ENCODE results near the gene SLAMF1. TPM values are rescaled to one million over a fixed set of nuclear protein-coding genes. Genes with fewer than 3 reads are reported as not detected.

SLAMF1 gene
- total and polyA plus RNA-seq, 4 experiments from 2014 or later: 21.4 to 62.5 (median 59.9) TPM

DNA sequence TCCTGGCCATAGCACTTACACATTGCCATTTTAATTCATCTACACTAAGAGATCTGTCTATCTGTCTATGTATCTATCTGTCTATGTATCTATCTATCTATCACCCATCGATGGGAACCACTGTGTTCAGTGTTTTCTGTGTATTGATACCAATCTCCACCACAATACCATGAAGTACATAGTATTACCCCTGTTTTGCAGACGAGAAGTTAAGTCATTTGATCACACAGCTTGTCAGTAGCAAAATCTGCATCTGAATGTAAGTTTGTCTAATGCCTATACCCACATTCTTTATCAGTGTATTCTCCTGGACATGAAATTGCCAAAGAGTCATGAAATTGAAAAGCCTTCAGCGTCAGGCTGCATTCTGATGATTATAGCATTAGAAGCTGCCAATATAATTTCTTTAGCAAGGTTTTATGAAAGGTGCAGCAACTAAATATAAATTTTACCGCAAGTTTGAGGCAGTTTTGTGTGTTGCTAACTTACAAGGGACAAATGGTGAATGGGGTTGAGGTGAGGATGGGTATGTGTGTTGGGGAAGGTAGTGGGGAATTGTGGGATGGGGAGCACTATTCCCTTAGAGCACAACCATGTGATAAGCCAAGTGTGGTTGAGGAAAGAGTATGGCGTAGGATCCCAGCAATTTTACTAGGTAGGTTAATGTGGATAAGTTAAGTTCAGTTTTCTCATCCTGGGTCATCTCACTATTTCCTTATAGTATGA, 24.2 kb downstream of the SLAMF1 start:
- POLR2A ChIA-PET (ENCODE audit: partially characterized antibody): interaction anchor here (0.7 to 10.1 kb wide), 19 partner anchors 8 to 214 kb away, joined by 3 to 126 read pairs (median 4); partner anchors contain the start of gene SLAMF1
- no peaks in the 10 kb centered on the region for H3K27me3 ChIP-seq (ENCODE audit: insufficient read depth, low read length)
- H3K9me3 ChIP-seq (ENCODE audit: control insufficient read depth in 1 of 2, low read length in 2 of 2): no peaks in the 10 kb centered on the region
- peaks cover 95% of the 10 kb centered on the region for H3K4me1 ChIP-seq (ENCODE audit: insufficient read depth, low read length)
- CTCF ChIA-PET (ENCODE audit: partially characterized antibody): interaction anchor here (1.2 to 9.4 kb wide), 7 partner anchors 12 to 146 kb away, joined by 3 to 139 read pairs (median 4); partner anchors contain the start of gene CD48
- peaks cover 14% of the 10 kb centered on the region for H3K36me3 ChIP-seq (ENCODE audit: insufficient read depth, low read length)
- Mint-ChIP-seq H3K4me3 (peak overlapping the region; percentile 34 to 90 (median 80)), H3K36me3 (peaks cover 63 to 82% of the 10 kb centered on the region in 2 donors), H3K4me1 (peaks cover 73 to 95% (median 85%) of the 10 kb centered on the region in 4 donors), H3K27me3 (no peaks in the 10 kb centered on the region), H3K9me3 (peaks cover 0 to 6% (median 0%) of the 10 kb centered on the region in 8 donors), H3K27ac (peak overlapping the region; percentile 87 to 100 (median 98))
- no peak overlapping the region for H3K4me3 ChIP-seq (ENCODE audit: low read length in 2 of 2)
- no peak for DNase-seq
- intact Hi-C loops (cut with micrococcal nuclease): no loop called here
- H3K27ac ChIP-seq (ENCODE audit: low read depth, low read length): peak overlapping the region; percentile 47

GRCh38 chr1:160621633-160622413, 25.0 kb downstream of the SLAMF1 start:
- Mint-ChIP-seq H3K4me1 (peaks cover 70 to 95% (median 82%) of the 10 kb centered on the region in 4 donors), H3K9me3 (peaks cover 0 to 5% (median 0%) of the 10 kb centered on the region in 8 donors), H3K27ac (peak overlapping the region; percentile 87 to 100 (median 98)), H3K36me3 (peaks cover 63 to 83% of the 10 kb centered on the region in 2 donors), H3K27me3 (no peaks in the 10 kb centered on the region), H3K4me3 (peak overlapping the region in 7 of 8 donors; percentile 3 to 87 (median 21))
- DNase-seq: no peak
- peaks cover 15% of the 10 kb centered on the region for H3K36me3 ChIP-seq (ENCODE audit: insufficient read depth, low read length)
- peaks cover 95% of the 10 kb centered on the region for H3K4me1 ChIP-seq (ENCODE audit: insufficient read depth, low read length)
- POLR2A ChIA-PET (ENCODE audit: partially characterized antibody): interaction anchor here (0.7 to 10.1 kb wide), 14 partner anchors 9 to 215 kb away, joined by 3 to 126 read pairs (median 8); partner anchors contain the start of gene SLAMF1
- no peaks in the 10 kb centered on the region for H3K9me3 ChIP-seq (ENCODE audit: control insufficient read depth in 1 of 2, low read length in 2 of 2)
- no peaks in the 10 kb centered on the region for H3K27me3 ChIP-seq (ENCODE audit: insufficient read depth, low read length)
- H3K4me3 ChIP-seq (ENCODE audit: low read length in 2 of 2): no peak overlapping the region
- CTCF ChIA-PET (ENCODE audit: partially characterized antibody): interaction anchor here (1.2 to 9.4 kb wide), 6 partner anchors 13 to 90 kb away, joined by 3 to 139 read pairs (median 4); partner anchors contain the start of gene CD48
- intact Hi-C loops (cut with micrococcal nuclease): no loop called here
- peak overlapping the region; percentile 47 for H3K27ac ChIP-seq (ENCODE audit: low read depth, low read length)

GRCh38 chr1:160620942-160621632, 25.8 kb downstream of the SLAMF1 start:
- no peak overlapping the region for H3K4me3 ChIP-seq (ENCODE audit: low read length in 2 of 2)
- ChIA-PET CTCF (ENCODE audit: partially characterized antibody) (interaction anchor here (4.4 to 9.4 kb wide), 4 partner anchors 8 to 58 kb away, joined by 31 to 139 read pairs (median 48); no protein-coding TSS in a partner anchor), POLR2A (ENCODE audit: partially characterized antibody) (interaction anchor here (0.8 to 4.5 kb wide), 6 partner anchors 7 to 60 kb away, joined by 3 to 48 read pairs (median 10); no protein-coding TSS in a partner anchor)
- H3K4me1 Mint-ChIP-seq: peaks cover 65 to 93% (median 79%) of the 10 kb centered on the region in 4 donors
- no peaks in the 10 kb centered on the region for H3K9me3 ChIP-seq (ENCODE audit: control insufficient read depth in 1 of 2, low read length in 2 of 2)
- no peaks in the 10 kb centered on the region for H3K27me3 ChIP-seq (ENCODE audit: insufficient read depth, low read length)
- H3K9me3 Mint-ChIP-seq: peaks cover 0 to 4% (median 0%) of the 10 kb centered on the region in 8 donors
- H3K27ac Mint-ChIP-seq: peak overlapping the region; percentile 87 to 99 (median 93)
- H3K4me1 ChIP-seq (ENCODE audit: insufficient read depth, low read length): peaks cover 95% of the 10 kb centered on the region
- H3K36me3 Mint-ChIP-seq: peaks cover 66 to 84% of the 10 kb centered on the region in 2 donors
- H3K4me3 Mint-ChIP-seq: peak overlapping the region in 5 of 8 donors; percentile 21 to 87 (median 48)
- no peaks in the 10 kb centered on the region for H3K27me3 Mint-ChIP-seq
- H3K27ac ChIP-seq (ENCODE audit: low read depth, low read length): no peak overlapping the region
- no peak for DNase-seq
- H3K36me3 ChIP-seq (ENCODE audit: insufficient read depth, low read length): peaks cover 22% of the 10 kb centered on the region
- intact Hi-C loops (cut with micrococcal nuclease): no loop called here

DNA sequence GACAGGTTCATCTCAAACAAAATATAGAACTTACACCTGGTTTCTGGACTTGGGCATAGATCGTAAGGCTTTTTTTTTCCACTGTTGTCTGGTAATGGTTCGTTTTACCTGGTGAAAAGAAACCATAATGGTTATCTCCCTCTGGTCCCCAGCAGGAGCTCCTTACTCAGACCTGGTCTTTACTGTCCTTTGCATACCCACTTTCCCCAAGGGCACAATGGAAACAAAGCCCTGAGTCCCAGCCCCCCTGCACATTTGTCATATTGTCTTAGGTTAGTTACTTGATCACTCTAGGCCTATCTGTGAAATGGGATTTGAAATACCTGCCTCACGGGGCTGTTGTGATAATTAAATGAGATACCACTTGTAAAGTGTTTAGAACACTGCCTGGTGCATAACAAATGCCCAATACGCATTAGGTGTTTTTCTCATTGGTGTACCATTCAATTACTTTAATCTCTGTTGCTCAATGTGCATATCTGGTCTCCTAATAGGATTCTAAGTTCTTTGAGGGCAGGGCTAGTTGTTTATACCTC, 27.0 kb downstream of the SLAMF1 start:
- intact Hi-C loops (cut with micrococcal nuclease): no loop called here
- H3K9me3 Mint-ChIP-seq: peaks cover 0 to 4% (median 0%) of the 10 kb centered on the region in 8 donors
- no peaks in the 10 kb centered on the region for H3K27me3 ChIP-seq (ENCODE audit: insufficient read depth, low read length)
- DNase-seq: no peak
- peak overlapping the region; percentile 25 to 94 (median 73) for H3K27ac Mint-ChIP-seq
- H3K9me3 ChIP-seq (ENCODE audit: control insufficient read depth in 1 of 2, low read length in 2 of 2): no peaks in the 10 kb centered on the region
- POLR2A ChIA-PET (ENCODE audit: partially characterized antibody): interaction anchor here (0.5 to 4.5 kb wide), 15 partner anchors 9 to 442 kb away, joined by 3 to 48 read pairs (median 6); partner anchors contain the start of gene CD48
- CTCF ChIA-PET (ENCODE audit: partially characterized antibody): interaction anchor here (1.0 to 9.4 kb wide), 17 partner anchors 9 to 191 kb away, joined by 3 to 139 read pairs (median 9); partner anchors contain the start of genes CD48, SLAMF1 and SLAMF6
- peaks cover 86% of the 10 kb centered on the region for H3K4me1 ChIP-seq (ENCODE audit: insufficient read depth, low read length)
- peak overlapping the region; percentile 16 for H3K27ac ChIP-seq (ENCODE audit: low read depth, low read length)
- H3K4me3 Mint-ChIP-seq: peak overlapping the region in 1 of 8 donors; percentile 26
- H3K4me3 ChIP-seq (ENCODE audit: low read length in 2 of 2): no peak overlapping the region
- H3K27me3 Mint-ChIP-seq: no peaks in the 10 kb centered on the region
- peaks cover 61 to 82% of the 10 kb centered on the region in 2 donors for H3K36me3 Mint-ChIP-seq
- peaks cover 30% of the 10 kb centered on the region for H3K36me3 ChIP-seq (ENCODE audit: insufficient read depth, low read length)
- peaks cover 59 to 88% (median 74%) of the 10 kb centered on the region in 4 donors for H3K4me1 Mint-ChIP-seq

DNA sequence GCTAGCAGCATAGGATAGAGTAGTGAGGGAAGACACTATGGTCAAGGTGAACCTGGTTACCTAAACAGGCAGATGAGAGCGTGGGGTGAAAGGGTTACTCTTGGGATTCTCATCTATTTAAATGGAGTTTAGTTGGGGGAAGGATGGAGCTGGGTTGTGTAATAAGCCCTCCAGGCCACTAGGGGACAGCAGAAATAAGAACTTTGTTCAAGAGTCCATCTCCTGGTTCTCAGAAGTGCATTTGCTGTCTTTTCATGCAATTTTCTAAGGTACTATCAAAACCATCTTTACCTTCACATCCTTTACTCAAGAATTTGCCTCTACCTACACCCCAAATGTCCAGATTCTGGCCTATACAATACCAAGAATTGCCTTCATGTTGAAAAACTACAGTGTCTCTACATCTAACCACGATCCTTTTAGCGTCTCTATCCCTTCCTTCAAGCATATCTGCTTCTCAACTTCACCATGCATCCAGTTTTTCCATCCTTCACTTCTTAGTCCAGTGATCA, 28.0 kb downstream of the SLAMF1 start:
- peaks cover 0 to 4% (median 0%) of the 10 kb centered on the region in 8 donors for H3K9me3 Mint-ChIP-seq
- intact Hi-C loops (cut with micrococcal nuclease): loop anchor here (1.0 kb wide), 3 partner anchors 10 to 149 kb away; no protein-coding TSS in a partner anchor
- ChIA-PET POLR2A (ENCODE audit: partially characterized antibody) (interaction anchor here (0.7 to 4.5 kb wide), 22 partner anchors 9 to 190 kb away, joined by 3 to 48 read pairs (median 6); partner anchors contain the start of genes CD48 and SLAMF1), CTCF (ENCODE audit: partially characterized antibody) (interaction anchor here (0.7 to 9.4 kb wide), 26 partner anchors 9 to 212 kb away, joined by 3 to 139 read pairs (median 5); partner anchors contain the start of genes CD48, SLAMF1 and SLAMF6)
- Histone ChIP-seq H3K4me1 (ENCODE audit: insufficient read depth, low read length) (peaks cover 86% of the 10 kb centered on the region), H3K9me3 (ENCODE audit: control insufficient read depth in 1 of 2, low read length in 2 of 2) (no peaks in the 10 kb centered on the region), H3K27ac (ENCODE audit: low read depth, low read length) (no peak overlapping the region), H3K27me3 (ENCODE audit: insufficient read depth, low read length) (no peaks in the 10 kb centered on the region), H3K4me3 (ENCODE audit: low read length in 2 of 2) (no peak overlapping the region), H3K36me3 (ENCODE audit: insufficient read depth, low read length) (peaks cover 32% of the 10 kb centered on the region)
- H3K4me1 Mint-ChIP-seq: peaks cover 53 to 86% (median 69%) of the 10 kb centered on the region in 4 donors
- peak overlapping the region; percentile 61 to 94 (median 84) for H3K27ac Mint-ChIP-seq
- no peaks in the 10 kb centered on the region for H3K27me3 Mint-ChIP-seq
- peak; percentile 52 to 58 (median 55) for DNase-seq
- H3K36me3 Mint-ChIP-seq: peaks cover 58 to 82% of the 10 kb centered on the region in 2 donors
- peak overlapping the region in 5 of 8 donors; percentile 4 to 41 (median 23) for H3K4me3 Mint-ChIP-seq
